ENCODE data around the gene ARL2.

GRCh38 chr11:65002706-65003105 is 11.3 kb upstream of the ARL2 start:
- TF ChIP-seq POLR2A (IDR thresholded peaks at IDR 0.05) (no peak), CTCF (IDR thresholded peaks at IDR 0.05) (no peak)
